Measurements from ENCODE around the gene BORCS6. TPM values are rescaled to one million over a fixed set of nuclear protein-coding genes. Genes with fewer than 3 reads are reported as not detected.

Gene BORCS6
- total RNA-seq, 1 experiment from 2014 or later, result 6.4 TPM

GRCh38 chr17:8147805-8148404 is 42.1 kb downstream of the BORCS6 start:
- CTCF ChIA-PET, result interaction anchor here (0.6 kb wide), 1 partner anchor 765 kb away, joined by 6 read pairs; no protein-coding TSS in a partner anchor
- Histone ChIP-seq H3F3A (ENCODE audit: insufficient read depth, low read depth) (peaks cover 2% of the 10 kb centered on the region; the same call in 1 of the 2 replicates), H3K36me3 (ENCODE audit: low read depth) (no peaks in the 10 kb centered on the region), H3K27ac (no peak overlapping the region), H2AFZ (no peak overlapping the region), H3K9me2 (ENCODE audit: insufficient read depth) (no peaks in the 10 kb centered on the region), H3K4me1 (replicated peaks; ENCODE audit: insufficient read depth) (peaks cover 6% of the 10 kb centered on the region), H3K79me2 (ENCODE audit: low read depth) (no peaks in the 10 kb centered on the region), H3K4me3 (no peak overlapping the region), H3K9me3 (ENCODE audit: insufficient read depth, low read depth) (no peaks in the 10 kb centered on the region), H3K4me2 (no peak overlapping the region), H3K27me3 (ENCODE audit: insufficient read depth, low read depth) (no peaks in the 10 kb centered on the region), H4K20me1 (ENCODE audit: insufficient read depth) (no peaks in the 10 kb centered on the region; the same call in 1 of the 2 replicates)
- no peak for DNase-seq
- TF ChIP-seq CTCF (conservative IDR thresholded peaks at IDR 0.05) (no peak), EZH2 (IDR thresholded peaks at IDR 0.05; ENCODE audit: low read depth) (no peak)
- intact Hi-C loops (cut with micrococcal nuclease; ENCODE audit: unreplicated experiment), result no loop called here
- POLR2A ChIA-PET (ENCODE audit: unreplicated experiment), result no interaction called here
- BruUV-seq (replicated peaks), result no TSS peak

DNA sequence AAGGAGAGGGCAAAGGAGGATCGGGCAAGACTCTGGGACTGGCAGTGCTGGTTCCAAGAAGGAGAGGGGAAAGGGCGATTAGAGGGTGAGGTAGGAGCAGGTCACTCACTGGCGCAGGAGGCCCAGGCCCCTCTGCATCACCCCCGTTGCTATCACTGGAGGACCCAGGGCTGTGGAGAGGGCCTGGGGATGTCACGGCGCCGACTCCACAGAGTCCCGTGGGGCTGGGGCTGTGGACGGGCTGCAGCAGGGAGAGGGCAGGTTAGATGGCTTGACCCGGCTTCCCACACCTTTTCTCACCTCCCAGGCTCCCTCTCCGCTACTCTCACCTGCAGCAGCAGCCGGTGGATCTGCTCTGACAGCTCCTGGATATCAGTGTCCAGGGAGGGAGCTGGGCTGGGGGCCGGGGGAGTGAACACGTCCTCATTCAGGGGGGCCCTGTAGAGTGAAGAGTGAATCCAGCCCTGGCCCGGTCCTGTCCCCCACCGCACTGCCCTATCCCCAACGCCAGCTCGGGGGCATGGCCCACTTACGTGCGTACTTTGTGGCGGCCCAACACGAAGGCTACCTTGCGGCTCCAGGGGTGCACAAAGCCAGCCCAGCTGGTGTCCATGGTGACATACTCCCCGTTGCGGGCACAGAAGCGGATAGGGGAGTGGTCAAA is 42.7 kb downstream of the BORCS6 start:
- CTCF ChIA-PET, result no interaction called here

More for the DNA sequence above, 42.7 kb downstream of the BORCS6 start:
- BruUV-seq (replicated peaks), result no TSS peak
- H3K4me3 ChIP-seq, result no peak overlapping the region
- no peaks in the 10 kb centered on the region for H3K27me3 ChIP-seq (ENCODE audit: insufficient read depth, low read depth)
- no peaks in the 10 kb centered on the region for H3K79me2 ChIP-seq (ENCODE audit: low read depth)
- H3K9me3 ChIP-seq (ENCODE audit: insufficient read depth, low read depth), result no peaks in the 10 kb centered on the region
- no peak overlapping the region for H2AFZ ChIP-seq
- DNase-seq, result no peak
- intact Hi-C loops (cut with micrococcal nuclease; ENCODE audit: unreplicated experiment), result no loop called here
- H3K4me1 ChIP-seq (replicated peaks; ENCODE audit: insufficient read depth), result no peaks in the 10 kb centered on the region
- TF ChIP-seq EZH2 (IDR thresholded peaks at IDR 0.05; ENCODE audit: low read depth) (no peak), CTCF (conservative IDR thresholded peaks at IDR 0.05) (no peak)
- H3F3A ChIP-seq (ENCODE audit: insufficient read depth, low read depth), result no peaks in the 10 kb centered on the region
- POLR2A ChIA-PET (ENCODE audit: unreplicated experiment), result no interaction called here
- H3K9me2 ChIP-seq (ENCODE audit: insufficient read depth), result no peaks in the 10 kb centered on the region
- H3K4me2 ChIP-seq, result no peak overlapping the region
- no peak overlapping the region for H3K27ac ChIP-seq
- no peaks in the 10 kb centered on the region for H3K36me3 ChIP-seq (ENCODE audit: low read depth)
- no peaks in the 10 kb centered on the region; the same call in 1 of the 2 replicates for H4K20me1 ChIP-seq (ENCODE audit: insufficient read depth)

All from PC-9 (cell line).